HG03520 (cell line): Measurements from ENCODE around the gene SLC28A1.
"Not testable (repeated sequence)": the region's sequence is repeated elsewhere in the genome, so short reads cannot be mapped to it uniquely, and the experiment has no call there.

Source experiments
- ATAC-seq: cut with Tn5 transposase; IDR thresholded peaks from one replicate; pipeline ENCODE4 v1.9.1; 2021; ENCODE audit warnings: mild to moderate bottlenecking, moderate library complexity; ENCODE audit not compliant: unreplicated experiment

SLC28A1 gene

DNA sequence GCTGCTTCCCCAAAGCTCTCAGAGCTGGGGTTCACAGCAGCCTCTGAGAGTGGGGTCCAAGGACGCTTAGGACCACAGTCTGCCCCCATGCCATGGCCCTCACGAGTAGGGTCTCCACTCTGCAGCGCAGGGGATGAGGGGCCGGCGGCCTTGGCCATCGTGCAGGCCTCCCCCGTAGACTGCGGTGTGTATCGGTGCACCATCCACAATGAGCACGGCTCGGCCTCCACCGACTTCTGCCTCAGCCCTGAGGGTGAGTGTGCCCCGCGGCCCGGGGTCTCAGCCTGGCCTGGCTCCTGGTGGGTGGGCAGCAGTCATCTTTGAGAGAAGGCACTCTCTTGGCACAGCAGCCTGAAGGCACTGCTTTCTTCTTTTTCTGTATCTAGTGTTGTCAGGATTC, 24.8 kb upstream of the SLC28A1 start:
- no peak for ATAC-seq

DNA sequence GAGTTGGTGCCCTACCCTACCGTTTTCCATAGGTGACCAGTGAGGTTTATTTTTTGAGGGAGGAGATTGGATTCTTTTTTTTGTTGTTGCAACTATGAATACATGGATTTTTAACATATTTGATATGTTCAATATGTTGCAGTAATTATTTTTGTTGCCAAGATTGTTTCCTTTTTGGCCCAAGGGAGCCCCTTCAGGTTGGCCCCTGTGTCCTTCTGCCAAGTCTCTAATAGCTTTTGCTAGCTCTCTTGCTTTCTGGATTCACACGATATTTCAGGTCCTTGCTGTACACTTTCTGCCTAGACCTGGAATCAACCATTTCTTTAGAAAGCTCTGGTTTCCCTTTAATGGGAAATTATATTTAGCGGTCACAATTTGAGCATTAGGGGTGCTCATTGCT, 22.7 kb upstream of the SLC28A1 start:
- ATAC-seq = no peak

DNA sequence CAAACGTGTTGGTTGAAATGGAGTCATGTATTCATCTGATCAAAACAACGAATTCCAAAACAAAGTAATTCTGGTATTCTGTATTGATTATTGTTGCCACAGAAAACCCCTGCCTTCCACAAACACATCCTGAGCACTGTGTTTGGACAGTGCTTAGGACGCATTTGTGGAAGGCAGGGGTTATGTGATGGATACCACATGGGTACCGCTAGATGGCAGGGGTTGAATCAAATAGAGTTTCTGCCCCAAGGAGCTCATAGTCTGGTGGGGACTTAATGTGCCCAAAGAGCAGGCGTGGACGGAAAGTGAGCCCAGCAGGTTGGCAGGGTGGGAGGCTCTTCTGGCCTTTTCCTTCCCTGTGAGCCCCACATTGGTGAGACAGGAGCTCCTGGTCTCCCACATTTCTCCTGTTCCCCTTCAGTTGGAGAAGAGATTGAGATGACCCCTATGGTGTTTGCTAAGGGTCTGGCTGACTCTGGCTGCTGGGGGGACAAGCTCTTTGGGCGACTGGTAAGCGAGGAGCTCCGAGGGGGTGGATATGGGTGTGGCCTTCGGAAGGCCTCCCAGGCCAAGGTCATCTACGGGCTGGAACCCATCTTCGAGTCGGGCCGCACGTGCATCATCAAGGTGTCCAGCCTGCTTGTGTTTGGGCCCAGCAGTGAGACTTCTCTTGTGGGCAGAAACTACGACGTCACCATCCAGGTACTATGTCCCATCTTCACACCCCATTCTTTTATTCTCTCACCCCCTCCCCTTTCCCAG, 22.1 kb upstream of the SLC28A1 start:
- ATAC-seq = no peak

DNA sequence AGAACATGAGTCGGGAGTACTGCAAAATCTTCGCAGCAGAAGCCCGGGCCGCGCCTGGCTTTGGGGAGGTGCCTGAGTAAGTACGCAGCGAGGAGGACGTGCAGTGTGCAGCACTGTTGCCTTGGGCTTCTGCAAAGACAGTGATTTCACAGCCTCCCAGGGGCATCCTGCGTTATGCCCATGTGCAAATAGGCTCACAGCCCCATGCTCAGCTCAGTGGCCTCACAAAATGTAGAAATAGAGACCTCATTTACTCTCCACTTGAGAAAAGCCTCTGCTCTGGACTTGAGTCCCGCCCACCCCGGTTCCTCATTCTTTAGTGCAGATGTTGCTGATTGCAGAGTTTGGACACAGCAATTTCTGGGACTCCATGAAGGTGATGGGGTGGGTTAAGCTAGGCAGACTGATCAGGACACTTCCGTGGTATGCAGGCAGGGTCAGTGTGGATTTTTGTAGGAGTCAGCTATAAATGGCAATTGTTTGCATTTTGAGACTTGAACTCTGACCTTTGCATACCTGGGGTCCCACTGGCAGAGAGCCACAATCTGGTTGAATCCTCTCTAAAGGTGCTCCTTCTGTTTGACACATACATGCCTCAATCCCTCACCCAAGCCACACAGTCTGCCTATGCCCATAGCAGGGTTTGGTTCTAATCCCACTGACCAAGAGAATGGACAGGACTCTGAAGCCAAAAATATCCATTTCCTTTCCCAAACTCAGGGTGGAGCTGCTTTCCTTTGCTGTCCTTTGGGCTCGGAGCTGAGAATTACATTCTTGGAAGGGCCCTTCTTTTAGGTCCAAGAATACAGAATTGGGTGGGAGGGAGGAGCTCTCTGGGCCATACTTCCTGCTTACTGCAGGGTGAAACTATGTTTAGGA, 20.7 kb upstream of the SLC28A1 start:
- ATAC-seq = no peak

DNA sequence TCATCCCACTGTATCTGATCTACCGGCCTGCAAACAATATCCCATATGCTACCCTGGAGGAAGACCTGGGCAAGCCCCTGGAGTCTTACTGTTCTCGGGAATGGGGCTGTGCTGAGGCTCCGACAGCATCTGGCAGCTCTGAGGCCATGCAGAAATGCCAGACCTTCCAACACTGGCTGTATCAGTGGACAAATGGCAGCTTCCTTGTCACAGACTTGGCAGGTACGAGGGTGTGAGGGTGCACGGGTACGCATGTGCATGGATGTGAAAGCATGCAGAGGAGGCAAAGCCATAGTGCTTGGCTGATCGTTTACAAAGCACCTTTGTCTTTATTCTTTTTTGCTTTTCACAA, 20.0 kb upstream of the SLC28A1 start:
- ATAC-seq = no peak

DNA sequence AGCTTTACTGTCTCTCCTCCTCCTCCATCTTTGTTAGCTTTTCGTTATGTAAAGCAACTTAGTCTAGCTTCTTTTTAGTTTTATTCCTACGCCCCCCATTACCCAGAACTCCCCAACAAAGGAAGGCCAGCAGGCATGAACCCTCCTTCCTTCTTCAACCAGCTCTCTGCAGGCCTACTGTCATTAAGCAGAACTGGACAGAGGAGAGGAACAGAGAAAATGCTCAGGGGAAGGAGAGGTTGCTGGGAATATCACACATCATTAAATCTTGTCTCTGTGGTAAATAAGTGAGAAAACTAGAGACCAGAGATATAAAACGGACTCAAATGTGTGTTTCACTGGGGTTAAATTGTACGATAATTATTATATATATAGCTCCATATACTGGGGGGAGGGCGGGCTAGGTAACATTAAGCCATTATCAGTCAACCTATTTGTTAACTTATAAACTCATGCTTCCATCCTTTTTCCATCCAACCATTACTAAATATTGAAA, 19.3 kb upstream of the SLC28A1 start:
- no peak for ATAC-seq

DNA sequence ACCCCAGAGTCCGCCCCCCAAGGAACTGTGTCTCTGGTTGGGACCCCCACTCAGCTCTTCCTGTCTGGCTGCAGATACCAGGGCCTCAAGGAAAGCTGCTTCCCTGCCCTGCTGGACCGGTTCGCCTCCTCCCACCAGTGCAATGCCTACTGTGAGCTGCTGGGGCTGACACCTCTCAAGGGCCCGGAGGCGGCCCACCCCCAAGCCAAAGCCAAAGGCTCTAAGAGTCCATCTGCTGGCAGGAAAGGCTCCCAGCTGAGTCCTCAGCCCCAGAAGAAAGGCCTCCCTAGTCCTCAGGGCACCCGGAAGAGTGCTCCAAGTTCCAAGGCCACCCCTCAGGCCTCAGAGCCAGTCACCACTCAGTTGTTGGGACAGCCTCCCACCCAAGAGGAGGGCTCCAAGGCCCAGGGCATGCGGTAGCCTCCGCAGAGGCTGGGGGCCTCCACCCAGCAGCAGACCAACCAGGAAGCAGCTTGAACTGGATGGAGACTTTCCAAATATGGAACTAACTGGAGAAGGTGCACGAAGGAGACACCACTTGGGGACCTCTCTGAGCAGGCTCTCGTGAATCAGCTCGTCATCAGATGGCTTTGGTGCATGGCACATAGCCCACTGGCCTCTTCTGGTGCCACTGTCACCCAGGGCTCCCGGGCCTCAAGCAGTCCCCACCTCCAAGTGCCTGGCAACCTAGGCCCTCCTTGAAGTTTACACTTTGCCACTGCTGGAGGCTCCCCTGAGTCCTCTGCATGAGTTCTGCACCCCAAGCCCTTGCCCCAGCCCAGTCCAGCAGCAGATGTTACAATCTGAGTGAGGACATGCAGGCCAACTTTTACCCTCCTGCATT, 16.2 kb upstream of the SLC28A1 start:
- no peak for ATAC-seq

DNA sequence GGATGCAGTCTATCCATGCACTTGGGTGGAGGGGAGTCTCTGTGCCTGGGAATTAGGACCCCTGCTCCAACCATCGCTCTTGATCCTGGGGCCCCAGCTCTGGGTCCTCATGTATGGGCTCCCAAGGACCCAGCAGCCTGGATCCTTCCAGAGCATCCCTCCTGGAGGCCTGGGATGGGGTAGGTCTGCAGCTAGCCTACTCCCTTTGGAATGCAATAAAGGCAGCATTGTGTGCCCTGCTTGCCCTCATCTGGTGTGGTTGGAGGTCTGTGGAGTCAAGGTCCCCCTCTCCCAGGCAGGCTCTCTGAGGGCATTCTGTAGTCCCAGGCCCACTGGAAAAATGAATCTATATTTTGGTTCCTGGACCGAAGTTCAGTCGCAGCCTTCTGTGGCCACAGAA, 15.0 kb upstream of the SLC28A1 start:
- ATAC-seq = no peak

DNA sequence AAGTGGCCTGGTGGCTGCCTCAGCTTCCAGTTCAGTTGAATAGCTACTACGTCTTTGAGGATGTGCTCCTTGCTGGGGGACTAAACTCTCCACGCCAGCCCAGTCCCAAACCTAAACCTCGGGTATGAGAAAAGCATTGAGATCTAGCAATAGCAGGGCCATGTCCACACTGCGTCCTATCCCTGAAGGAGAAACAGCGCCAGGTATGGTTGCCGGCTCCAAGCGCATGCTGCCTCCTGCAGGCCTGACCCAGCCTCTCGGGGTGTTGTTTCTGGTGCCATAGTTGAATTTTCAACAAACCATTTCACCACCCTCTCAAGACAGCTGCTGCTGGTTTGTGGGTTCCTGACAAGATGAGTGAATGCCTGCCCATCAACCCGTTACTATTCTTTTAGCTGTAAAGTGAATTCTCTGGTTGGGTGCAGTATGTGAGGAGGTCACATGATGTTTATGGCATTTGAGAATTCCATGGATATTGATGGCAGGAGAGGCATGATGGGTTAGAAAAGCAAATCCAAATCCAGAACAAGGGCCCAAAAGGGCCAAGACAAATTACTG, 13.0 kb upstream of the SLC28A1 start:
- no peak for ATAC-seq

DNA sequence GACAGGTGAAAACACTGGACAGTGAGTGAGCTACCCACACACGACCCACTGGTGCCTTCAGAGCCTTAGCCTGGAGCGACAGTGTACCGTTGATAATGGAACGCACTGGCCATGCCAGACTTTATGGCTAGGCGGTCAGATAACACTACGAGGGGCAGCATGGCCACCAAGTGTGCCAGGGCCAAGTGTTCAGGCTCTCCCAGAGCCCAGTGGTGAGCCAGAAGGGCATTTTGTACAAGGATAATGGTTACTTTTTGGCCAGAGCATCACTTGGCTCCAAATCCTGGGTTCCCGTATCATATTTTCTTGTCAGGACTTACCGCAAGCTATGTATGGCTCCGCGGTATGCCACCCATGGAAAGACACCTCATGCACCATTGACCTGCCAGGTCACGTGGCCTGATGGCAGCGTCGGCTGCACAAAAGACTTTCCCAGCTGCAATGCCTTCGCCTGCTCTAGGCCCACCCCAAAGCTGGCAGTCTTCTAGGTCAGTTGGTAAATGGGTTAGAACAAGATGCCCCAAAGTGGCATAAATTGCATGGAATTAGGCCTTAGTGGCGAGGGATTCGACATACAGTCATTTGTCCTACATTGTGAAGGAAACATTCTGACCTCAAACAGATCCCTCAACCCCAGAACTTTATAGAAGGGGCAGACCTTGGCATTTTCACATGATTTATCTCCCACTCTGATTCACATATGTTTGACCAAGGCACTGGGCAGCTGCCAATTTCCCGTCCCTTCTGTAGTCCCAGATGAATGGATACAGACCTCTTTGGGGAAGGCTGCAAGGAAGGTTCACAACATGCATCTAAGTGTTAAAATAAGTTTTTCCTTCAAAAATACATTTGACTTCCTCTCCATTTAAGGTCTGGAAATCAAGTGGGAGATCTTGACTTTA, 12.2 kb upstream of the SLC28A1 start:
- ATAC-seq = no peak

DNA sequence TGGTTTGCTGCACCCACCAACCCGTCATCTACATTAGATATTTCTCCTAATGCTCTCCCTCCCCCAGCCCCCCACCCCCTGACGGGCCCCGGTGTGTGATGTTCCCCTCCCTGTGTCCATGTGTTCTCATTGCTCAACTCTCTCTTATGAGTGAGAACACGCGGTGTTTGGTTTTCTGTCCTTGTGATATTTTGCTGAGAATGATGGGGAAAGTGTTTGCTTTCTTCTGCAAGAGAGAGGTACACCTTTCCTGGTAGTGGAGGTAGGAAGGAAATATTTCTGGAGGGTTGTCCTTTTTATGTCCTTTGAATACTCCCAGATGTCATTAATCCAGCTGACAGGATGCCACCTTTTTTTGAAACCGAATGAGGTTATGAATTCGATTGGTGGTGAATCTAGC, 10.5 kb upstream of the SLC28A1 start:
- no peak for ATAC-seq

DNA sequence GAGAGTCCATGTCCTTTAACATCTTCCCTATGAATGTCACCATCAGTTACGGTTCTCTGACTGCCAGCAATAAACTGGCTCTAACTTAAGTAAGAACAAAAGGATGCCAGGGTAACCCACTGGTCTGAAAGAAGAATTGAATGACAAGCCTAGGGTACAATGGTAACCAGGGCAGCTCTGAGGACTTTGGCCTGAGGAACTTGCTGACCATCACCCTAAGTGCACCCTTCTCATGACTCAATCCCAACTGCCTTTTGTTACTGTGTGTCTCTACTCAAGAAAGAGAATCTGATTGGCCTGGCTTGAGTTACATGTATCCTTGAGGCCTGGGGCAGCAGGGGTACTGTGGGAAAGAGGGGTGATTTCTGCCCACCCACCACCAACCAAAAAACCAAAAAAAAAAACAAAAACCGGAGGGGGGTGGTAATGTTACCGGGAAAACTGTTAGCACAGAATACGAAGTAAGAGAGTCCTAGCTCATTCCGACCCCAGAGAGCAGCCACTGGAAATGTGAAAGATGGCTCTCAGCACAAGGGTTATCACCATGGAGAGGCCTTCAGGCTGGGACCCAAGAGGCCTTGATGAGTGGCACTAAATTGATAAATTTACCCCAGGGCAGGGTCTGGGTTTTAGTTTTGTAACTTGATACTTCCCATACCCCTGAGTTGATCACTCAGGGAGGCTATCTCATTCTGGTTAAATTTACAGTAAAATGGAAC, 9.3 kb upstream of the SLC28A1 start:
- ATAC-seq = no peak

DNA sequence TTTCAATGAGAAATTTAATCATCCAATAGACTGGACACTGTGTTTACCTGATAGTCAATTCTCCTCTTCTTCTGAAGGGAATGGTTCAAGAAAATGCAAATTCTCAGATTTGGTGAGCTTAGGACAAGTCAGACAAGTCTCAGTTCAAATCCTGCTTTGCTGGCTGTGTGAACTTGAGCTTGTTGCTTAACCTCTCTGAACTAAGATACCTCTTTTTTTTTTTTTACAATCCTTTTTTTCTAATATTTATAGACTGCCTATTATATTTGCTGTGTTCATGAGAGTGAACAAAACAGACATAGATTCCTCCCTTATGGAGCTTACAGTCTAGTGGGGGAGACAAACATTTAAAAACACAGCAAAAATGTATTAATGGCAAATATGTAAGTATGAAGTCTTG, 8.2 kb upstream of the SLC28A1 start:
- no peak for ATAC-seq

DNA sequence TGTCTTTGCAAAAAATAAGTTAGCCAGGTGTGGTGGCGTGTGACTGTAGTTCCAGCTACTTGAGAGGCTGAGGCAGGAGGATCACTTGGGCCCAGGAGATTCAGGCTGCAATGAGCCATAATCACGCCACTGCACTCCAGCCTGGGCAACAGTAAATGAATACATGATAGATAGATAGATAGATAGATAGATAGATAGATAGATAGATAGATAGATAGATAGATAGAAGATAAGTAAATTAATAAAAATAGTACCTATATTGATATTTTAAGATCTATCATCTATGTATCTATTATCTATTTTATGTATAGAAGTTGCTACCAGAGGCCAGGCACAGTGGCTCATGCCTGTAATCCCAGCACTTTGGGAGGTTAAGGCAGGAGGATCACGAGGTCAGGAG, 6.8 kb upstream of the SLC28A1 start:
- ATAC-seq = not testable (repeated sequence)

DNA sequence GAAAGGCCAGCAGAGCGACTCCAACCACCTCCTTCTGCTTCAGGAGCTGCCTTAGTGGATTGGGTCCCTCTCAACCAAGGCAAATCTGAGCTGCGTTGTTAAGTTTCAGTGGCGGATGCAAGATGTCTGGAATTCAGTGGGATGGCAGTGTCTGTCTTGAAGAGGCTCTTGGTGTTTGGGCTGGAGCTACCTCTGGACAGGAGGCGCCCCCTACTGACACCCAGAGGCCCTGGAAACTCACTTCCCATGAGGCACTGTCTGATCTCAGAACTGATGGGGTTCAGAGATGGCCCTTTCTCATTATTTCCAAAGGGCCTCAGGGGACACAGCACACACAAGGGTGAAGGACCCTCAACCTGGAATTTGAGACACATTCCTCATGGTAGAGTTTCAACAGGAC, 6.0 kb upstream of the SLC28A1 start:
- no peak for ATAC-seq

DNA sequence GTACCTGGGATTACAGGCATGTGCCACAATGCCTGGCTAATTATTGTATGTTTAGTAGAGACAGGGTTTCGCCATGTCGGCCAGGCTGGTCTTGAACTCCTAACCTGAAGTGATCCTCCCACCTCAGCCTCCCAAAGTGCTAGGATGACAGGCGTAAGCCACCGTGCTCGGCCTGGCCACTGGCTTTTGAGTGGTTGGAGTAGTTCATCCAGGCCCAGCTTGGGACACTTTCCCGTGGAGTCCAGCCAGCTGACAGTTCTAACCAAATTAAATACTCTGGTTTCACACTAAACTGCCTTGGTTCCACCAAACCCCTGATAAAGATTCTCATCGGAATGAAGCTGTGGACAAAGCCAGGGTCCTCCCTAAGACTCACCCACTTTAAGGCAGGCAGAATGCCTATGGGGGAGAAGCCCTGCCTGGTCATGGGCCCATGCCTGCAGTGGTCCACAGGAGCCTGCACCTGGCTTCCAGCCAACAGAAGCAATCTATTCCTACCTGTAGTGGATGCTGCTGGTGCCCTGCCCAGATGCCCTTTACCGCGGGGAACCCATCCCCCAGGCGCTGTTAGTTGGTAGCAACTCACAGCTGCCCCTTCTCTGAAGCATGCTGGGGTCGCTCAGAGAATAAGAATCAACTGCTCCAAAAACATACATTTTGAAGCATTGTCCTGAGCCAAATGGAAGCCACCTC, 5.2 kb upstream of the SLC28A1 start:
- ATAC-seq = no peak

DNA sequence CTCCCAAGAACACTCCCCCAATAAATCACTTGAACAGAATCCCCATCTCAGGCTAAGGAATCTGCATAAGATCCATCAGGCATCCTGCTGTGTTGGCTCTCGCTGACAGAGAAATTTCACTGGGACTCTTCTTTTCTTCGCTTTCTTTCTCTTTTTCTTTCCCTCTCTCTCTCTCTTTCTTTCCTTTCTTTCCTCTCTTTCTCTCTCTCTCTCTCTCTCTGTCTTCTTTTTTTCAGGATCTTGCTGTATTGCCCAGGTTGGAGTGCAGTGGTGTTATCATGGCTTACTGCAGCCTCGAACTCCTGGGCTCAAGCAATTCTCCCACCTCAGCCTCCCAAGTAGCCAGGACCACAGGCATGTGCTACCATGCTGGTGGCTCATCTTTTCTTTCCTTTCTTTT, 4.5 kb upstream of the SLC28A1 start:
- ATAC-seq = no peak

DNA sequence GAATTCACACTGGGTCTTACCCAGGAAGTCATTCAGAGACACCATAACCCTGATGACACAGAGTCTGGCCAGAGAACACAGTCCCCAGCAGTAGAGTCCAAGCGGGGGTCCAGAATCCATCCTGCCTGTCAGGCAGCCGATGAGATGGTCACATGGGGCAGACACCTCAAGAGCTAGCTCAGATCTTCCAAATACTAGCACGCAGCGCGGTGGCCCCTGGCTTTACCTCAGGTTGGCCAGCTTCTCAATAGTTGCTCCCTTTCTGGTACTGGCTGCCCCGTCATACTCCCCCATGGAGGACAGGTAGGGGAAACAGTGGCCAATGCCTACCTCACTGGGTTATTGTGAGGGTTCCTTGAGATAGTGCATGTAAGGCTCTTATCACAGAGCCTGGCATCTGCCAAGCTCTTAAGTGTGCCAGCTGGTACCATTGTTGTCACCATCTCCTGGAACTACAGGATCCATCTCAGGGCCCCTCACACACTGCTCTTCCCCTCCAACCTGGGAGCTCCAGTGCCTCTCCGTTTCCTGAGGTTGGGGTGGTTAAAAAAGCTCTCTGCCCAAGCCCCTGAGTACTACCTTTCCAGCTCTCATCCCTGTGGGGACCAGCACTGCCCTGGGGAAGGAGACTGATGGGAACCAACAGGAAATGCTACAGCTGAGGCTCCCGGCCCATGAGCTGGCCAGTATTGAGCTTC, 3.5 kb upstream of the SLC28A1 start:
- no peak for ATAC-seq
